ENCODE data around the gene MS4A6E. TPM values are rescaled to one million over a fixed set of nuclear protein-coding genes. Genes with fewer than 3 reads are reported as not detected.

MS4A6E gene
- total and polyA plus RNA-seq, 9 donors: 1.3 TPM; not detected in 8

DNA sequence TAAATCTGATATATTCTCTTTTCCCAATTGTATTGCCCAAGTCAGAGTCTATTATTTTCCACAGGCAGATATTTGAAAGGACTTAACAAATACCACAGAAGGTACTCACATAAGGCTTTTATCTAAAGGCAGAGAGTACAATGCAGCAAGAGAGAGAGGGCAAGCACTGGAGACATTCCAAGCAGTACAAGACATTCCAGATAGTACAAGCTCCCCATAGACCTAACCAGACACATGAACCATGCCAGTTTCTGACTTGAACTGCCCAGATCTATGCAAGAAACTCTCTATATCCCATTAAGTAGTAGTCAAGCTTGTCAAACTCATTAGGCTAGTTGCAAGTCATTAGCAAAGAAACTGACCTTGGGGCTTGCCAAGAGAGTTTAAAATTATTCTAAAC is 11.2 kb upstream of the MS4A6E start:
- H3K36me3 ChIP-seq: no peaks in the 10 kb centered on the region
- no peak overlapping the region for H3K27ac ChIP-seq
- no peaks in the 10 kb centered on the region for H3K4me1 ChIP-seq (ENCODE audit: insufficient read depth)
- no peak for DNase-seq
- H3K27me3 ChIP-seq: no peaks in the 10 kb centered on the region
- intact Hi-C loops (cut with DNase I): no loop called here
- no peaks in the 10 kb centered on the region for H3K9me3 ChIP-seq
- H3K4me3 ChIP-seq: no peak overlapping the region
- TF ChIP-seq, protein P1, sequence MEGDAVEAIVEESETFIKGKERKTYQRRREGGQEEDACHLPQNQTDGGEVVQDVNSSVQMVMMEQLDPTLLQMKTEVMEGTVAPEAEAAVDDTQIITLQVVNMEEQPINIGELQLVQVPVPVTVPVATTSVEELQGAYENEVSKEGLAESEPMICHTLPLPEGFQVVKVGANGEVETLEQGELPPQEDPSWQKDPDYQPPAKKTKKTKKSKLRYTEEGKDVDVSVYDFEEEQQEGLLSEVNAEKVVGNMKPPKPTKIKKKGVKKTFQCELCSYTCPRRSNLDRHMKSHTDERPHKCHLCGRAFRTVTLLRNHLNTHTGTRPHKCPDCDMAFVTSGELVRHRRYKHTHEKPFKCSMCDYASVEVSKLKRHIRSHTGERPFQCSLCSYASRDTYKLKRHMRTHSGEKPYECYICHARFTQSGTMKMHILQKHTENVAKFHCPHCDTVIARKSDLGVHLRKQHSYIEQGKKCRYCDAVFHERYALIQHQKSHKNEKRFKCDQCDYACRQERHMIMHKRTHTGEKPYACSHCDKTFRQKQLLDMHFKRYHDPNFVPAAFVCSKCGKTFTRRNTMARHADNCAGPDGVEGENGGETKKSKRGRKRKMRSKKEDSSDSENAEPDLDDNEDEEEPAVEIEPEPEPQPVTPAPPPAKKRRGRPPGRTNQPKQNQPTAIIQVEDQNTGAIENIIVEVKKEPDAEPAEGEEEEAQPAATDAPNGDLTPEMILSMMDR (IDR thresholded peaks at IDR 0.05): no peak
- TF ChIP-seq POLR2A (IDR thresholded peaks at IDR 0.05) (no peak), EP300 (IDR thresholded peaks at IDR 0.05) (no peak)

DNA sequence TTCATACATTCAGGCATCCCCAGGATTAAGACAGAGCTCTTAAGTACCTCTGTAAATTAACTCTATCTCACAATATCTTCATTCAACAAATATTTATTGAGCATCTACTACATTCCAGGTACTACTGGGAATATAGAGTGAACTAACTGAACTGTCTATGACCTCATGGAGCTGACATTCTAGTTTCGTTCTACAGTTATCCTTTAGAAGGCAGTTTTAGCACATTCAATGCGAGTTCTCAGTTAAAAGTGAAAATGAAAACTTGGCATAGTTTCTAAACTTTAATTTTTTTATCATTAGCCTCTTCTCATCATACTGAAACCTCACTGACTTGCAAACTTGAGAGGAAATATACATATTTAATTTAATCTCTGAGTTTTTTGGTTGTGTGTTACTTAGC is 10.7 kb upstream of the MS4A6E start:
- no peak for DNase-seq
- Histone ChIP-seq H3K4me3 (no peak overlapping the region), H3K36me3 (no peaks in the 10 kb centered on the region), H3K9me3 (no peaks in the 10 kb centered on the region), H3K27me3 (no peaks in the 10 kb centered on the region), H3K4me1 (ENCODE audit: insufficient read depth) (no peaks in the 10 kb centered on the region), H3K27ac (no peak overlapping the region)
- intact Hi-C loops (cut with DNase I): no loop called here
- WGBS, 3 donors: 11 to 51% (median 12%) methylated on average over 2 of the region's 2 CpGs
- TF ChIP-seq EP300 (IDR thresholded peaks at IDR 0.05) (no peak), POLR2A (IDR thresholded peaks at IDR 0.05) (no peak)
- TF ChIP-seq, protein P1 (IDR thresholded peaks at IDR 0.05): no peak

DNA sequence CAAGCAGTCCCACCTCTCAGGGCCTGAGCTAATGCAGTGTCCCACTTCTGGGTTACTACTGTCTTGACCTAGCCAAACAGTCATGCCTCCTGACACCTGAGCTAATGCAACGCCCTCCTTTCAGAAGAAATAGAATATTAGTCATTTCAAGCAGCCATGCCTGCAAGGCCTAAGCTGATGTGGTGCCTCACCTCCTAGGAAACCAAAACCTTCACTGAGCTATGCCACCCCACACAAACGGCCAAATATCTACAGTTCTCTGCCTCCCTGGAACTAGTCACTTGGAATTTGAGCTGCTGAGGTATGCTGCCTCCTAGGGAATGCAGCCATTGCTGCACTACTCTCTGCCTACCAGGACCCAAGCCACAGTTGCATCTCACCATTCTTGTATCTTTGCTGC is 8.3 kb upstream of the MS4A6E start:
- no peak overlapping the region for H3K4me3 ChIP-seq
- H3K9me3 ChIP-seq: no peaks in the 10 kb centered on the region
- WGBS, 3 donors: 65 to 83% (median 73%) methylated on average over 2 of the region's 2 CpGs
- H3K36me3 ChIP-seq: no peaks in the 10 kb centered on the region
- no peak overlapping the region for H3K27ac ChIP-seq
- TF ChIP-seq, protein P1 (IDR thresholded peaks at IDR 0.05): no peak
- TF ChIP-seq EP300 (IDR thresholded peaks at IDR 0.05) (no peak), POLR2A (IDR thresholded peaks at IDR 0.05) (no peak)
- H3K4me1 ChIP-seq (ENCODE audit: insufficient read depth): no peaks in the 10 kb centered on the region
- no peak for DNase-seq
- intact Hi-C loops (cut with DNase I): no loop called here
- no peaks in the 10 kb centered on the region for H3K27me3 ChIP-seq

DNA sequence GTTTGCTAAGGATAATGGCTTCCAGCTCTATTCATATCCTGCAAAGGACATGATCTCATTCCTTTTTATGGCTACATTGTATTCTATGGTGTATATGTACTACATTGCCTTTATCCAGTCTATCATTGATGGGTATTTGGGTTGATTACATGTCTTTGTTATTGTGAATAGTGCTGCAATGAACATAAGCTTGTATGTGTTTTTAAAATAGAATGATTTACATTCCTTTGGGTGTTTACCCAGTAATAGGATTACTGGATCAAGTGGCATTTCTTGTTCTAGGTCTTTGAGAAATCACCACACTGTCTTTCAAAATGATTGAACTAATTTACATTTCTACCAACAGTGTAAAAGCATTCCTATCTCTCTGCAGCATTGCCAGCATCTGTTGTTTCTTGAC is 6.0 kb upstream of the MS4A6E start:
- H3K9me3 ChIP-seq: no peaks in the 10 kb centered on the region
- TF ChIP-seq, protein P1 (IDR thresholded peaks at IDR 0.05): no peak
- TF ChIP-seq EP300 (IDR thresholded peaks at IDR 0.05): no peak
- no peaks in the 10 kb centered on the region for H3K36me3 ChIP-seq
- intact Hi-C loops (cut with DNase I): no loop called here
- no peaks in the 10 kb centered on the region for H3K27me3 ChIP-seq
- H3K27ac ChIP-seq: no peak overlapping the region
- H3K4me1 ChIP-seq (ENCODE audit: insufficient read depth): no peaks in the 10 kb centered on the region
- no peak for DNase-seq
- H3K4me3 ChIP-seq: no peak overlapping the region

DNA sequence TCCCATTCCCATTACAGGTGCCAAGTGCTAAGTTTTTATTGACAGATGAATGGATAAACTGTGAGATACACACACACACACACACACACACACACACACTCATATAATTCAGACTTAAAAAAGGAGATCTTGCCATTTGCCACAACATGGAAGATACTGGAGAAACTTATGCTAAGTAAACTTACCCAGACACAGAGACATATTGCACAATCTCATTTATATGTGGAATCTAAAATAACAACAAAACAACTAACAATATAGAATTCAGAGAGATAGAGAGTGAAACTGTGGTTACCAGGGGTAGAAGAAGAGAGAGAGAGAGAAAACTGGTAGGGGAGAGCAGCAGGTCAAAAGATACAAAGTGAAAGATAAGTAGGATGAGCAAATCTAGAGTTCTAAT is 1.4 kb downstream of the MS4A6E start:
- no peak for DNase-seq
- TF ChIP-seq, protein P1 (IDR thresholded peaks at IDR 0.05): no peak
- no peak for TF ChIP-seq POLR2A (IDR thresholded peaks at IDR 0.05)
- no peak for TF ChIP-seq EP300 (IDR thresholded peaks at IDR 0.05)
- intact Hi-C loops (cut with DNase I): no loop called here
- Histone ChIP-seq H3K27me3 (no peaks in the 10 kb centered on the region), H3K27ac (no peak overlapping the region), H3K9me3 (no peaks in the 10 kb centered on the region), H3K36me3 (no peaks in the 10 kb centered on the region), H3K4me3 (no peak overlapping the region), H3K4me1 (ENCODE audit: insufficient read depth) (no peaks in the 10 kb centered on the region)

All from ovary (tissue), 9 donors.